HepG2 (cell line): ENCODE results near the gene SIRT1. TPM values are rescaled to one million over a fixed set of nuclear protein-coding genes. Genes with fewer than 3 reads are reported as not detected.

Experiments used
- ATAC-seq: fragments of 200-7000 bp; cut with Tn5 transposase; 3 replicates; pipeline ENCODE4 v1.9.1; 2020; ENCODE audit warnings: mild to moderate bottlenecking, moderate library complexity
- BruUV-seq: library from RNA; stranded (reverse); fragments of 400-500 nt; replicated peaks from 2 replicates; lab custom pipeline; 2021; lab: Mats Ljungman, UMichigan
- CTCF ChIA-PET: fragments of 300-600 bp; formaldehyde crosslinking; extraction: SDS; loops from one replicate; lab custom pipeline; 2021; ENCODE audit warnings: low total read pairs, inconsistent platforms, low intra/inter-chr PET ratio; lab: Yijun Ruan, JAX
- POLR2A ChIA-PET: fragments of 350-600 bp; sonication (Branson Sonifier 250); formaldehyde crosslinking; loops from one replicate; lab custom pipeline; 2020; ENCODE audit warnings: antibody characterized with exemption, inconsistent platforms; lab: Yijun Ruan, JAX
- DNase-seq: peaks from one replicate; pipeline ENCODE4 v3.0.0-alpha.2; 2015; ENCODE audit warnings: low spot score
- FAIRE-seq: peaks from 3 replicates; lab custom pipeline; 2011; peaks lifted over from hg19 to GRCh38; lab: Jason Lieb, UNC
- H2AFZ ChIP-seq: one replicate; pipeline ENCODE4 v1.6.1; 2011; ENCODE audit warnings: low read length, inconsistent platforms
- H3K27ac ChIP-seq: fragments of 300-600 bp; 3 replicates; pipeline ENCODE4 v1.8.0; 2011; ENCODE audit warnings: mixed run types, mild to moderate bottlenecking, mixed read lengths, low read length, inconsistent platforms; ENCODE audit not compliant: insufficient read depth; ENCODE audit errors: extremely low read length
- H3K27me3 ChIP-seq, 2 experiments: fragments of 200-600 bp in 1 of 2; 2 replicates in 1 of 2; 3 replicates in 1 of 2; pipeline versions ENCODE4 v1.6.0 to v1.8.0; 2011; ENCODE audit warnings: low read length in 2 of 2, mild to moderate bottlenecking in 2 of 2, moderate library complexity in 2 of 2, inconsistent platforms in 1 of 2; ENCODE audit not compliant: insufficient read depth in 2 of 2, control insufficient read depth in 1 of 2
- H3K36me3 ChIP-seq, 2 experiments: fragments of 200-600 bp in 1 of 2; replicated peaks in 1 of 2; 2 replicates in 1 of 2; 3 replicates in 1 of 2; pipeline versions ENCODE4 v1.5.1 to v1.8.0; 2011; ENCODE audit warnings: low read length in 2 of 2, inconsistent platforms in 1 of 2; ENCODE audit not compliant: insufficient read depth in 2 of 2, control insufficient read depth in 1 of 2
- H3K4me1 ChIP-seq: 2 replicates; pipeline ENCODE4 v1.5.1; 2012; ENCODE audit warnings: low read length, inconsistent platforms; ENCODE audit not compliant: insufficient read depth
- H3K4me2 ChIP-seq: 2 replicates; pipeline ENCODE4 v1.6.0; 2011; ENCODE audit warnings: low read depth, low read length, inconsistent platforms
- H3K4me3 ChIP-seq, 3 experiments: fragments of 200-600 bp in 1 of 3; sonication (generic), shearing (Covaris generic) in 1 of 3; replicated peaks in 1 of 3; 2 replicates each; pipeline ENCODE4 v1.5.1; 2011 to 2016; ENCODE audit warnings: low read length in 3 of 3, inconsistent platforms in 2 of 3, low read depth in 2 of 3, mild to moderate bottlenecking in 2 of 3, control low read depth in 1 of 3, mixed read lengths in 1 of 3; ENCODE audit not compliant: insufficient read depth in 1 of 3
- H3K79me2 ChIP-seq: one replicate; pipeline ENCODE4 v1.6.1; 2011; ENCODE audit warnings: low read length, inconsistent platforms; ENCODE audit not compliant: insufficient read depth
- H3K9ac ChIP-seq: 2 replicates; pipeline ENCODE4 v1.6.0; 2011; ENCODE audit warnings: mild to moderate bottlenecking, low read depth, low read length, inconsistent platforms; ENCODE audit not compliant: insufficient read depth
- H3K9me3 ChIP-seq: 2 replicates; pipeline ENCODE4 v1.5.1; 2012; ENCODE audit warnings: mild to moderate bottlenecking, low read length
- H4K20me1 ChIP-seq: 2 replicates; pipeline ENCODE4 v1.6.0; 2011; ENCODE audit warnings: inconsistent platforms, mild to moderate bottlenecking, low read length, moderate library complexity; ENCODE audit not compliant: insufficient read depth
- GTF3A ChIP-seq: sonication (generic); formaldehyde crosslinking; conservative IDR thresholded peaks from 2 replicates; pipeline ENCODE4 v1.4.0; 2020; ENCODE audit warnings: mild to moderate bottlenecking, missing genetic modification reagents
- MTERF4 ChIP-seq: sonication (generic); formaldehyde crosslinking; IDR thresholded peaks from 2 replicates; pipeline ENCODE4 v1.8.0; 2023; ENCODE audit warnings: mild to moderate bottlenecking, missing genetic modification reagents
- NBN ChIP-seq: fragments of 450-650 bp; conservative IDR thresholded peaks from 2 replicates; pipeline ENCODE4 v1.6.1; 2017
- POLR2G ChIP-seq: fragments of 200-400 bp; formaldehyde crosslinking; IDR thresholded peaks from 2 replicates; pipeline ENCODE4 v1.6.1; 2018; ENCODE audit warnings: mild to moderate bottlenecking, low read depth, low read length, moderate library complexity
- RFX1 ChIP-seq: fragments of 450-650 bp; IDR thresholded peaks from 2 replicates; pipeline ENCODE4 v1.6.1; 2017
- SIX4 ChIP-seq: sonication (generic); formaldehyde crosslinking; IDR thresholded peaks from 2 replicates; pipeline ENCODE4 v1.4.0; 2020; ENCODE audit warnings: missing genetic modification reagents
- ZC3H13 ChIP-seq: sonication (generic); formaldehyde crosslinking; IDR thresholded peaks from 2 replicates; pipeline ENCODE4 v1.8.1; 2023; ENCODE audit warnings: mild to moderate bottlenecking, missing genetic modification reagents, moderate library complexity
- ZNF205 ChIP-seq: IDR thresholded peaks from 2 replicates; pipeline ENCODE4 v1.6.1; 2018; ENCODE audit warnings: missing biosample characterization, missing genetic modification reagents
- ZNF451 ChIP-seq: sonication (generic); formaldehyde crosslinking; IDR thresholded peaks from 2 replicates; pipeline ENCODE4 v1.5.0; 2020; ENCODE audit warnings: mild to moderate bottlenecking, missing genetic modification reagents
- ZNF674 ChIP-seq: sonication (generic); formaldehyde crosslinking; IDR thresholded peaks from 2 replicates; pipeline ENCODE4 v1.5.0; 2020; ENCODE audit warnings: low read depth, mild to moderate bottlenecking, missing genetic modification reagents
- ZNF709 ChIP-seq: sonication (generic); formaldehyde crosslinking; IDR thresholded peaks from 2 replicates; pipeline ENCODE4 v1.5.0; 2020; ENCODE audit warnings: mild to moderate bottlenecking, missing genetic modification reagents
- ZNF761 ChIP-seq: sonication (generic); formaldehyde crosslinking; conservative IDR thresholded peaks from 2 replicates; pipeline ENCODE4 v1.4.0; 2020; ENCODE audit warnings: mild to moderate bottlenecking, missing genetic modification reagents
- WGBS: methylation state at CpG from one replicate; pipeline ENCODE4 v1.1.6; 2017; ENCODE audit warnings: low lambda C conversion rate; 5-methylcytosine and 5-hydroxymethylcytosine counted together
- in situ Hi-C: cut with HindIII; loops from 2 replicates; pipeline ENCODE4 v1.10.0; 2017; ENCODE audit warnings: low pct_unique_long_range_greater_than_20kb; ENCODE audit not compliant: extremely low pct_ligation_motif_present
- intact Hi-C: fragments of 100-400 bp; cut with micrococcal nuclease; formaldehyde crosslinking; loops from one replicate; pipeline ENCODE4 v1.10.0; 2022; ENCODE audit not compliant: unreplicated experiment
- polyA plus RNA-seq, 8 experiments: library from polyadenylated mRNA; depleted of rRNA in 3 of 8; stranded (reverse) in 7 of 8; unstranded in 1 of 8; fragments of >200 nt; fragmentation: Illumina TruSeq in 4 of 8; extraction: Trizol in 4 of 8; gene quantifications; 2 replicates each; pipeline versions ENCODE4 v1.2.1 to v1.2.3, GENCODE V29; 2011 to 2016; ENCODE audit warnings: low read depth in 4 of 8, missing spikeins in 1 of 8, mixed read lengths in 1 of 8; ENCODE audit not compliant: insufficient read depth in 1 of 8
- total RNA-seq, 5 experiments: library from RNA; depleted of rRNA; stranded (reverse); fragments of >200 nt; fragmentation: Illumina TruSeq; extraction: Trizol; gene quantifications; 2 replicates each; pipeline ENCODE4 v1.2.3, GENCODE V29; 2016; ENCODE audit warnings: low read depth in 1 of 5
- TF ChIP-seq, protein P1 (sequence below): sonication (generic); formaldehyde crosslinking; conservative IDR thresholded peaks from 2 replicates; pipeline ENCODE4 v1.5.0; 2020; ENCODE audit warnings: missing genetic modification reagents
- TF ChIP-seq, protein P2 (sequence below): sonication (generic); formaldehyde crosslinking; IDR thresholded peaks from 2 replicates; pipeline ENCODE4 v1.4.0; 2020; ENCODE audit warnings: mild to moderate bottlenecking, missing genetic modification reagents

SIRT1 gene
- total and polyA plus RNA-seq, 2 of the 13 experiments (the other 11 are each of a cell fraction or from before 2014, with no cell fraction given): 9.4 to 10.2 TPM

DNA sequence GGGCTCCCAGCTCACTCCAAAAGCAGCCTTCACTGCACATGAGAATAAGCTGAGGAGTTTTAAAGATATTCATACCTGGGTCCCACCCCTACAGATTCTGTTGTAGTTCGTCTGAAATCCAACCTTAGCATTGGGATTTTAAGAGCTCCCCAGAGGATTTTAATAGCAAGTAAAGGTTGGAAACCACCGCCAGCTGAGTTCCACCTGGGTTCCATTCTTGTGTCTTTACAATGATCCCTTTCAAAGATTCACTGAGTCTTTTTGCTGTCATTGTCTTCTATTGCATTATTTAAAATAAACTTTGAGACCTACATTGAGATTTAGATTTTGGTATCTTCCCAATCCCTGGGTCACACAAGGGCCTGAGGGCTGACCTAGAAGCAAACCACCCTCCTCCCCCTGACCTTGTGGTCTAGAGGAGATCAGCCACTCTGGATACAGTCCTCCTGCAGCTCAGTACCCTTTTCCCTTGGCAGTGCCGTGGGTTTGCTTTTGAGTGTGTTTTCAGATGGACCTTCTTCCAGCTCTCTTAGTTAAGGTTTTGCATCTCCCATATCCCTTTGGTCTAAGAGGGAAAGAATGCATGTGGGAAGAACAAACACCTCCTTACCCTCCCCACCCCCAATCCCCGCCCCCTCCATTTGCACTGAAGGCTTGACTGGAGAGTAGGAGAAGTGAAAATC, 22.6 kb upstream of the SIRT1 start:
- Histone ChIP-seq H3K79me2 (no peaks in the 10 kb centered on the region), H3K27ac (no peak overlapping the region), H3K4me3 (no peak overlapping the region), H4K20me1 (no peaks in the 10 kb centered on the region), H3K36me3 (no peaks in the 10 kb centered on the region), H3K4me1 (peaks cover 4% of the 10 kb centered on the region; the same call in 1 of the 2 replicates), H3K9ac (no peak overlapping the region), H3K27me3 (no peaks in the 10 kb centered on the region; a peak in 1 of 5 replicates), H3K9me3 (no peaks in the 10 kb centered on the region), H2AFZ (no peak overlapping the region), H3K4me2 (no peak overlapping the region)
- peak; percentile 55; the same call in 2 of the 3 replicates for ATAC-seq
- 34% methylated on average over 4 of the region's 4 CpGs for WGBS
- BruUV-seq: no TSS peak
- intact Hi-C loops (loop anchor here (10.0 kb wide), 1 partner anchor 443 kb away; no protein-coding TSS in a partner anchor), in situ Hi-C loops (loop anchor here (25.0 kb wide), 1 partner anchor 450 kb away; no protein-coding TSS in a partner anchor)
- ChIA-PET CTCF (no interaction called here), POLR2A (interaction anchor here (1.0 kb wide), 1 partner anchor 22 kb away, joined by 3 read pairs; no protein-coding TSS in a partner anchor)
- DNase-seq: no peak
- TF ChIP-seq ZNF761 (CRISPR knock-in tag): no peak
- no peak for TF ChIP-seq MTERF4 (CRISPR knock-in tag)
- no peak for TF ChIP-seq SIX4 (CRISPR knock-in tag)
- TF ChIP-seq ZNF709: no peak
- TF ChIP-seq, protein P1, sequence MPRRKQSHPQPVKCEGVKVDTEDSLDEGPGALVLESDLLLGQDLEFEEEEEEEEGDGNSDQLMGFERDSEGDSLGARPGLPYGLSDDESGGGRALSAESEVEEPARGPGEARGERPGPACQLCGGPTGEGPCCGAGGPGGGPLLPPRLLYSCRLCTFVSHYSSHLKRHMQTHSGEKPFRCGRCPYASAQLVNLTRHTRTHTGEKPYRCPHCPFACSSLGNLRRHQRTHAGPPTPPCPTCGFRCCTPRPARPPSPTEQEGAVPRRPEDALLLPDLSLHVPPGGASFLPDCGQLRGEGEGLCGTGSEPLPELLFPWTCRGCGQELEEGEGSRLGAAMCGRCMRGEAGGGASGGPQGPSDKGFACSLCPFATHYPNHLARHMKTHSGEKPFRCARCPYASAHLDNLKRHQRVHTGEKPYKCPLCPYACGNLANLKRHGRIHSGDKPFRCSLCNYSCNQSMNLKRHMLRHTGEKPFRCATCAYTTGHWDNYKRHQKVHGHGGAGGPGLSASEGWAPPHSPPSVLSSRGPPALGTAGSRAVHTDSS: no peak
- no peak for TF ChIP-seq RFX1
- no peak for TF ChIP-seq GTF3A
- TF ChIP-seq NBN: no peak
- no peak for TF ChIP-seq ZC3H13 (CRISPR knock-in tag)
- no peak for TF ChIP-seq ZNF451
- TF ChIP-seq, protein P2, sequence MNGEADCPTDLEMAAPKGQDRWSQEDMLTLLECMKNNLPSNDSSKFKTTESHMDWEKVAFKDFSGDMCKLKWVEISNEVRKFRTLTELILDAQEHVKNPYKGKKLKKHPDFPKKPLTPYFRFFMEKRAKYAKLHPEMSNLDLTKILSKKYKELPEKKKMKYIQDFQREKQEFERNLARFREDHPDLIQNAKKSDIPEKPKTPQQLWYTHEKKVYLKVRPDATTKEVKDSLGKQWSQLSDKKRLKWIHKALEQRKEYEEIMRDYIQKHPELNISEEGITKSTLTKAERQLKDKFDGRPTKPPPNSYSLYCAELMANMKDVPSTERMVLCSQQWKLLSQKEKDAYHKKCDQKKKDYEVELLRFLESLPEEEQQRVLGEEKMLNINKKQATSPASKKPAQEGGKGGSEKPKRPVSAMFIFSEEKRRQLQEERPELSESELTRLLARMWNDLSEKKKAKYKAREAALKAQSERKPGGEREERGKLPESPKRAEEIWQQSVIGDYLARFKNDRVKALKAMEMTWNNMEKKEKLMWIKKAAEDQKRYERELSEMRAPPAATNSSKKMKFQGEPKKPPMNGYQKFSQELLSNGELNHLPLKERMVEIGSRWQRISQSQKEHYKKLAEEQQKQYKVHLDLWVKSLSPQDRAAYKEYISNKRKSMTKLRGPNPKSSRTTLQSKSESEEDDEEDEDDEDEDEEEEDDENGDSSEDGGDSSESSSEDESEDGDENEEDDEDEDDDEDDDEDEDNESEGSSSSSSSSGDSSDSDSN: no peak
- TF ChIP-seq POLR2G: no peak
- no peak for TF ChIP-seq ZNF674
- no peak for TF ChIP-seq ZNF205
- FAIRE-seq: no peak
